WTC11 (cell line): Measurements from ENCODE around the gene MACROD2. TPM values are rescaled to one million over a fixed set of nuclear protein-coding genes. Genes with fewer than 3 reads are reported as not detected.

Experiments used
- ATAC-seq: fragments of 200-7000 bp; cut with Tn5 transposase; 2 replicates; pipeline ENCODE4 v1.10.0; 2021; ENCODE audit warnings: mild to moderate bottlenecking, moderate library complexity
- CTCF ChIA-PET: fragments of 300-600 bp; sonication (Branson Sonifier 250); formaldehyde crosslinking; loops from one replicate; lab custom pipeline; 2021; ENCODE audit warnings: antibody characterized with exemption; lab: Charles Lee
- POLR2A ChIA-PET: fragments of 350-600 bp; sonication (Branson Sonifier 250); formaldehyde crosslinking; loops from one replicate; lab custom pipeline; 2021; ENCODE audit warnings: antibody characterized with exemption; lab: Charles Lee
- DNase-seq: peaks from one replicate; pipeline ENCODE4 v3.0.0; 2021; ENCODE audit warnings: low spot score
- H3K27ac Mint-ChIP-seq: 2 replicates; pipeline ENCODE4 v1.8.0; 2021; ENCODE audit warnings: mixed read lengths
- H3K27me3 Mint-ChIP-seq: 2 replicates; pipeline ENCODE4 v1.8.0; 2021; ENCODE audit warnings: low read depth, mild to moderate bottlenecking, moderate library complexity, mixed read lengths
- H3K36me3 Mint-ChIP-seq: 2 replicates; pipeline ENCODE4 v1.8.0; 2021; ENCODE audit warnings: mixed read lengths
- H3K4me1 Mint-ChIP-seq: 2 replicates; pipeline ENCODE4 v1.8.0; 2022; ENCODE audit warnings: mixed read lengths
- H3K4me3 Mint-ChIP-seq: 2 replicates; pipeline ENCODE4 v1.8.0; 2021; ENCODE audit warnings: mild to moderate bottlenecking, moderate library complexity, mixed read lengths
- H3K9me3 Mint-ChIP-seq: 2 replicates; pipeline ENCODE4 v1.8.0; 2021; ENCODE audit warnings: mixed read lengths
- AFF4 ChIP-seq: sonication (generic); formaldehyde crosslinking; IDR thresholded peaks from 2 replicates; pipeline ENCODE4 v1.8.1; 2023; ENCODE audit warnings: mild to moderate bottlenecking, missing genetic modification reagents, borderline replicate concordance
- CREB1 ChIP-seq: sonication (generic); formaldehyde crosslinking; IDR thresholded peaks from 2 replicates; pipeline ENCODE4 v1.8.0; 2023; ENCODE audit warnings: mild to moderate bottlenecking, missing genetic modification reagents
- E2F5 ChIP-seq: sonication (generic); formaldehyde crosslinking; IDR thresholded peaks from 2 replicates; pipeline ENCODE4 v1.8.1; 2022; ENCODE audit warnings: mild to moderate bottlenecking, moderate library complexity, missing genetic modification reagents
- ERG ChIP-seq: fragments of 250-450 bp; sonication (Bioruptor Pico); IDR thresholded peaks from 2 replicates; pipeline ENCODE4 v1.8.0; 2021; ENCODE audit warnings: mild to moderate bottlenecking
- FOXK1 ChIP-seq: sonication (generic); formaldehyde crosslinking; IDR thresholded peaks from 2 replicates; pipeline ENCODE4 v1.8.0; 2022; ENCODE audit warnings: mild to moderate bottlenecking, moderate library complexity, missing genetic modification reagents
- GABPB1 ChIP-seq: sonication (generic); formaldehyde crosslinking; IDR thresholded peaks from 2 replicates; pipeline ENCODE4 v1.8.1; 2023; ENCODE audit warnings: mild to moderate bottlenecking, missing genetic modification reagents
- GTF2I ChIP-seq: fragments of 250-450 bp; sonication (Bioruptor Pico); conservative IDR thresholded peaks from 2 replicates; pipeline ENCODE4 v1.4.0; 2021; ENCODE audit warnings: mild to moderate bottlenecking
- JAZF1 ChIP-seq: fragments of 250-450 bp; sonication (Bioruptor Pico); IDR thresholded peaks from 2 replicates; pipeline ENCODE4 v1.9.0; 2021; ENCODE audit warnings: moderate library complexity, mild to moderate bottlenecking, inconsistent platforms
- KAT7 ChIP-seq: sonication (generic); formaldehyde crosslinking; IDR thresholded peaks from 2 replicates; pipeline ENCODE4 v1.8.1; 2023; ENCODE audit warnings: missing genetic modification reagents, mild to moderate bottlenecking, borderline replicate concordance
- NFE2L1 ChIP-seq: sonication (generic); formaldehyde crosslinking; IDR thresholded peaks from 2 replicates; pipeline ENCODE4 v1.8.1; 2023; ENCODE audit warnings: missing genetic modification reagents
- NR2C2 ChIP-seq: sonication (generic); formaldehyde crosslinking; IDR thresholded peaks from 2 replicates; pipeline ENCODE4 v1.8.0; 2022; ENCODE audit warnings: mild to moderate bottlenecking, missing genetic modification reagents
- OVOL2 ChIP-seq: fragments of 250-450 bp; sonication (Bioruptor Pico); IDR thresholded peaks from 2 replicates; pipeline ENCODE4 v1.9.0; 2021; ENCODE audit warnings: mild to moderate bottlenecking, borderline replicate concordance
- PREB ChIP-seq: sonication (generic); formaldehyde crosslinking; IDR thresholded peaks from 2 replicates; pipeline ENCODE4 v1.8.1; 2022; ENCODE audit warnings: mild to moderate bottlenecking, missing genetic modification reagents, moderate library complexity, borderline replicate concordance
- RELA ChIP-seq: sonication (generic); formaldehyde crosslinking; IDR thresholded peaks from 2 replicates; pipeline ENCODE4 v1.8.1; 2022; ENCODE audit warnings: missing genetic modification reagents, mild to moderate bottlenecking, borderline replicate concordance
- RORB ChIP-seq: fragments of 250-450 bp; sonication (Bioruptor Pico); IDR thresholded peaks from 2 replicates; pipeline ENCODE4 v1.9.0; 2021; ENCODE audit warnings: mild to moderate bottlenecking
- SP1 ChIP-seq: sonication (generic); formaldehyde crosslinking; conservative IDR thresholded peaks from 2 replicates; pipeline ENCODE4 v1.8.1; 2022; ENCODE audit warnings: missing genetic modification reagents
- TCF7 ChIP-seq: sonication (generic); formaldehyde crosslinking; IDR thresholded peaks from 2 replicates; pipeline ENCODE4 v1.8.0; 2022; ENCODE audit warnings: mild to moderate bottlenecking, low read depth, missing genetic modification reagents, moderate library complexity
- TP53 ChIP-seq: sonication (generic); formaldehyde crosslinking; IDR thresholded peaks from 2 replicates; pipeline ENCODE4 v1.8.1; 2023; ENCODE audit warnings: mild to moderate bottlenecking, missing genetic modification reagents
- ZBTB21 ChIP-seq: sonication (generic); formaldehyde crosslinking; IDR thresholded peaks from 2 replicates; pipeline ENCODE4 v1.8.1; 2023; ENCODE audit warnings: mild to moderate bottlenecking, missing genetic modification reagents, borderline replicate concordance
- ZNF138 ChIP-seq: sonication (generic); formaldehyde crosslinking; conservative IDR thresholded peaks from 2 replicates; pipeline ENCODE4 v1.8.1; 2022; ENCODE audit warnings: mild to moderate bottlenecking, moderate library complexity, missing genetic modification reagents
- ZNF416 ChIP-seq: fragments of 250-450 bp; sonication (Bioruptor Pico); IDR thresholded peaks from 2 replicates; pipeline ENCODE4 v1.9.0; 2021; ENCODE audit warnings: mild to moderate bottlenecking, inconsistent platforms
- ZNF532 ChIP-seq: fragments of 250-450 bp; sonication (Bioruptor Pico); IDR thresholded peaks from 2 replicates; pipeline ENCODE4 v1.9.0; 2021; ENCODE audit warnings: mild to moderate bottlenecking, borderline replicate concordance
- ZNF671 ChIP-seq: fragments of 250-450 bp; sonication (Bioruptor Pico); IDR thresholded peaks from 2 replicates; pipeline ENCODE4 v1.8.0; 2021; ENCODE audit warnings: mild to moderate bottlenecking
- total RNA-seq: library from RNA; stranded (reverse); gene quantifications from 3 replicates; pipeline ENCODE4 v1.2.3, GENCODE V29; 2021
- TF ChIP-seq, protein P1 (sequence below): sonication (generic); formaldehyde crosslinking; IDR thresholded peaks from 2 replicates; pipeline ENCODE4 v1.8.1; 2022; ENCODE audit warnings: missing genetic modification reagents, borderline replicate concordance

The MACROD2 gene
- total RNA-seq, 1 experiment from 2014 or later, result 4.1 TPM

DNA sequence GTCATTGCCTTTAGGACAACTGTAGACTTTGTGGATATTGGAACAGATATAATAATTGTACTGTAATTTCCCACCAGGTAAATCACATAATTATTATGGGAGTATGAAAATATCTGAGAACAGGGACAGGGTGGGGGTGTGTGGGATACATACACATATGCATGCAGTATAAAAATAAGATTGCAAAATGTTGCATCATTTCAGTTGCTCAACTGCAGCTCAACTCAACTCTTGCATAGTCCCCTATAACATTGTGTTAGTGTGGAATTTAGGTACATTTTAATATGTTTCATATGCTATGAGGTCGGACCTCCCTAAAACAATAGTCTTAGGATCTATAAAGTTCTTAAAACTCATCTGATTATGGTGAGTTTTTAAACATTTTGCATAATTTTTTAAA is 617.1 kb downstream of the MACROD2 start:
- DNase-seq, result no peak
- no peak overlapping the region for H3K4me3 Mint-ChIP-seq
- H3K27me3 Mint-ChIP-seq, result no peaks in the 10 kb centered on the region
- H3K27ac Mint-ChIP-seq, result no peak overlapping the region
- TF ChIP-seq AFF4 (CRISPR knock-in tag) (no peak), OVOL2 (no peak), PREB (no peak), TCF7 (CRISPR knock-in tag) (no peak), RELA (CRISPR knock-in tag) (no peak), KAT7 (no peak), NR2C2 (no peak), GABPB1 (CRISPR knock-in tag) (peak; percentile 87), GTF2I (CRISPR knock-in tag) (no peak)
- TF ChIP-seq, all 79 proteins: peak for 1
- peaks cover 4% of the 10 kb centered on the region for H3K9me3 Mint-ChIP-seq
- H3K4me1 Mint-ChIP-seq, result peaks cover 20% of the 10 kb centered on the region
- CTCF ChIA-PET, result no interaction called here
- POLR2A ChIA-PET, result no interaction called here
- no peak for ATAC-seq
- H3K36me3 Mint-ChIP-seq, result no peaks in the 10 kb centered on the region

DNA sequence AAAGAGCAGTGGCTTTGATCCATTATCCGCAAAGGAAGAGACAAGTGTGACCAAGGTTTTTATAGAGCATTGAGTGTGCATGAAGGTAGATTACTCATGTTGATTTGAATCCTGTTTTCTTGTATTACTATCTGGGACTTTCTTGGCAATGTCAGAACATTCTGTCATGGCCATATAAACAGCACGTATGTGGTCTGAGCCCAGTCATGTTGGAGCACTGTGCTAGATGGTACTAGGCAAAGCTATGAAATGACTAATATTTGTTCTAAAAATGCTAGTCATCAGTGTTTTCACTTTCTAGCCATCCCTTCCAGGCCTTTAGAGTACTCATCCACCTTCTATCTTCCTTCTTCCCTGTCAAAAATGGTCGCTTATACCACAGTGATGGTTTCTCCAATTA is 620.7 kb downstream of the MACROD2 start:
- Mint-ChIP-seq H3K27me3 (no peaks in the 10 kb centered on the region), H3K27ac (no peak overlapping the region), H3K36me3 (no peaks in the 10 kb centered on the region), H3K4me1 (peaks cover 24% of the 10 kb centered on the region)
- ATAC-seq, result no peak
- POLR2A ChIA-PET, result no interaction called here
- no peak for DNase-seq
- TF ChIP-seq CREB1 (CRISPR knock-in tag) (no peak), KAT7 (no peak), TP53 (no peak), ZNF138 (CRISPR knock-in tag) (no peak), ZNF532 (CRISPR knock-in tag) (no peak), RORB (CRISPR knock-in tag) (no peak), GTF2I (CRISPR knock-in tag) (no peak), NFE2L1 (CRISPR knock-in tag) (no peak), ZNF416 (CRISPR knock-in tag) (no peak), ZNF671 (no peak), SP1 (CRISPR knock-in tag) (no peak), ZBTB21 (CRISPR knock-in tag) (no peak), E2F5 (CRISPR knock-in tag) (no peak), ERG (CRISPR knock-in tag) (no peak), RELA (CRISPR knock-in tag) (no peak), JAZF1 (CRISPR knock-in tag) (no peak), FOXK1 (CRISPR knock-in tag) (no peak)
- TF ChIP-seq, protein P1, sequence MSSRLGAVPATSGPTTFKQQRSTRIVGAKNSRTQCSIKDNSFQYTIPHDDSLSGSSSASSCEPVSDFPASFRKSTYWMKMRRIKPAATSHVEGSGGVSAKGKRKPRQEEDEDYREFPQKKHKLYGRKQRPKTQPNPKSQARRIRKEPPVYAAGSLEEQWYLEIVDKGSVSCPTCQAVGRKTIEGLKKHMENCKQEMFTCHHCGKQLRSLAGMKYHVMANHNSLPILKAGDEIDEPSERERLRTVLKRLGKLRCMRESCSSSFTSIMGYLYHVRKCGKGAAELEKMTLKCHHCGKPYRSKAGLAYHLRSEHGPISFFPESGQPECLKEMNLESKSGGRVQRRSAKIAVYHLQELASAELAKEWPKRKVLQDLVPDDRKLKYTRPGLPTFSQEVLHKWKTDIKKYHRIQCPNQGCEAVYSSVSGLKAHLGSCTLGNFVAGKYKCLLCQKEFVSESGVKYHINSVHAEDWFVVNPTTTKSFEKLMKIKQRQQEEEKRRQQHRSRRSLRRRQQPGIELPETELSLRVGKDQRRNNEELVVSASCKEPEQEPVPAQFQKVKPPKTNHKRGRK (CRISPR knock-in tag), result no peak
- TF ChIP-seq, all 79 proteins: peak for 0
- Mint-ChIP-seq H3K4me3 (no peak overlapping the region), H3K9me3 (no peaks in the 10 kb centered on the region)
- CTCF ChIA-PET, result no interaction called here
